Fibroblast of the aortic adventitia (primary cell): Measurements from ENCODE around the gene CHAF1A. TPM values are rescaled to one million over a fixed set of nuclear protein-coding genes. Genes with fewer than 3 reads are reported as not detected.

ENCODE experiments used
- DNase-seq: peaks from one replicate; pipeline ENCODE4 v3.0.0-alpha.2; 2010; ENCODE audit warnings: low read depth
- H3K4me3 ChIP-seq: 2 replicates; pipeline ENCODE4 v1.5.1; 2011; ENCODE audit warnings: low read depth, mild to moderate bottlenecking, control low read depth, low read length, moderate library complexity
- total RNA-seq: library from RNA; depleted of rRNA; stranded (reverse); fragments of >200 nt; gene quantifications from 2 replicates; pipeline ENCODE4 v1.2.3, GENCODE V29; 2012; ENCODE audit warnings: low replicate concordance
- TF ChIP-seq, protein P1 (sequence below): IDR thresholded peaks from 2 replicates; pipeline ENCODE4 v1.5.1; 2011; ENCODE audit warnings: mild to moderate bottlenecking, low read length, control low read depth, inconsistent platforms; ENCODE audit not compliant: insufficient read depth

Gene CHAF1A
- total RNA-seq, 1 donor = 25.8 TPM

- H3K4me3 ChIP-seq = no peak overlapping the region
- DNase-seq = no peak
- TF ChIP-seq, protein P1, sequence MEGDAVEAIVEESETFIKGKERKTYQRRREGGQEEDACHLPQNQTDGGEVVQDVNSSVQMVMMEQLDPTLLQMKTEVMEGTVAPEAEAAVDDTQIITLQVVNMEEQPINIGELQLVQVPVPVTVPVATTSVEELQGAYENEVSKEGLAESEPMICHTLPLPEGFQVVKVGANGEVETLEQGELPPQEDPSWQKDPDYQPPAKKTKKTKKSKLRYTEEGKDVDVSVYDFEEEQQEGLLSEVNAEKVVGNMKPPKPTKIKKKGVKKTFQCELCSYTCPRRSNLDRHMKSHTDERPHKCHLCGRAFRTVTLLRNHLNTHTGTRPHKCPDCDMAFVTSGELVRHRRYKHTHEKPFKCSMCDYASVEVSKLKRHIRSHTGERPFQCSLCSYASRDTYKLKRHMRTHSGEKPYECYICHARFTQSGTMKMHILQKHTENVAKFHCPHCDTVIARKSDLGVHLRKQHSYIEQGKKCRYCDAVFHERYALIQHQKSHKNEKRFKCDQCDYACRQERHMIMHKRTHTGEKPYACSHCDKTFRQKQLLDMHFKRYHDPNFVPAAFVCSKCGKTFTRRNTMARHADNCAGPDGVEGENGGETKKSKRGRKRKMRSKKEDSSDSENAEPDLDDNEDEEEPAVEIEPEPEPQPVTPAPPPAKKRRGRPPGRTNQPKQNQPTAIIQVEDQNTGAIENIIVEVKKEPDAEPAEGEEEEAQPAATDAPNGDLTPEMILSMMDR = no peak
Measured at GRCh38 chr19:4376028-4376670, 26.3 kb upstream of the CHAF1A start.

DNA sequence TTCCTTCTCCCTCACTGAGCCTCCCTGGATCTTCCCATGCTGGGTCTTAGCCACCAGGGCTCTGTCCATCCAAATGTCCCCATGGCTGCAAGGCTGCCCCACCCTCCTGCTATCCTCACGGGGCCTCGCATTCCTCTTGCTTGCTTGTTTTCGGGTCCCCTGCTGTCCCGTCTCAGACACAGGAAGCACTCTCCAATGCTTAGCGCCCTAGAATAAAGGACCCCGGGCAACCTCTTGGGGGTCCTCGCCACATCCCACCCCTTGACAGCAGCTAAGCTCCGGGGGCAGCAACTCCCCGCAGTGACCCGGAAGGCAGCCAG, 25.8 kb upstream of the CHAF1A start:
- TF ChIP-seq, protein P1 = no peak
- DNase-seq = no peak
- no peak overlapping the region for H3K4me3 ChIP-seq

DNA sequence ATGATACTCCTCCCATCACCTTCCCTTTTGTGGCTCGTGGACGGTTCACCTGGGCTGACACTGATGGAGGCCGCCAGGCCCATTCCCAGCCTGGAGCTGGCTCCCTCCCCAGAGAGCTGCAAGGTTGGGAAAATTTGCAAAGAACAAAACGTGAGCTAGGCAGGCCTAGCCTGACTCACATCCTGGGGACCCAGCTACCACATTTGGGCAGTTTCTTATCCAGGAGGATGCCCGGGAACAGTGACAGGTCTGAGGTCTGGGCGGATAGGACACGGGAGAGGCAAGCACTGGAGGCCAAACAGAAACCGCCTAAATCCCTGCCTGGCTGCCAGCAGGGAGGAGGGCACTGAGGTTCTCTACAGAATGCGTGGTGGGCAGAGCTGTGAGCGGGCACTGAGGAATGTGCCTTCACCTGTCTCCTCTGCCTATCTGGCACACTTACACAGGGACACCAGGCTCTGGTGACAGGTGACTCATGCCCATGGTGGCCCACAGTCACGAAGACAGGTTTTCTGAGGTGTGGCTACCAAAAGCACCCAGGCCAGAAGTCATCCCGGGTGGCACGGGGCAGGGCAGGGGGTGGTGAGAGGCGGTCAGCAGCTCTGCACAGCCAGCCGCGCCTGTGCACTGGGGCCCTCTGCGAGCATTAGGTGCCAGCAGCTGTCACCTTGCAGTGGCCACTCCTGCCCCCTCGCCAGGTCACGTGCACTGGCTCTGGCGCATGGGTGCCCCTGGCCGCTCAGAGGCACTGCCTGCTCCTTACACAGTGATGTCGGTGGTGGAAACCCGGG, 25.3 kb upstream of the CHAF1A start:
- TF ChIP-seq, protein P1 = no peak
- H3K4me3 ChIP-seq = no peak overlapping the region
- DNase-seq = no peak

DNA sequence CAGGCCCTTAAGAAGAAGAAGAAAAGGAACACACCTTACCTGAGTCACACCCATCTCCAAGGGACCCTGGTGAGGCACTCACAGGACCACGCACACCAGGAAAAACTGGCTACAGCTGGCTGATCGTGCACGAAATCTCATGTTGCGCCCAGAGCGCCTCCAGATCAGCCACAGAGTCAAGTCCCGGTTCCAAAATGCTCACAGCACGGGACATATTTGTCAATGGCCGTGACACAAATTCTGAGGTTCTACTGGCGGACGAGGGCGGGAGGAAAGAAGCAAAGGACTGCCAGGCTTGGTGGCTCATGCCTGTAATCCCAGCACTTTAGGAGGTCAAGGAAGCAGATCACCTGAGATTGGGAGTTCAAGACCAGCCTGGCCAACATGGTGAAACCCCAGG, 23.6 kb upstream of the CHAF1A start:
- no peak overlapping the region for H3K4me3 ChIP-seq
- DNase-seq = no peak
- TF ChIP-seq, protein P1 = no peak

DNA sequence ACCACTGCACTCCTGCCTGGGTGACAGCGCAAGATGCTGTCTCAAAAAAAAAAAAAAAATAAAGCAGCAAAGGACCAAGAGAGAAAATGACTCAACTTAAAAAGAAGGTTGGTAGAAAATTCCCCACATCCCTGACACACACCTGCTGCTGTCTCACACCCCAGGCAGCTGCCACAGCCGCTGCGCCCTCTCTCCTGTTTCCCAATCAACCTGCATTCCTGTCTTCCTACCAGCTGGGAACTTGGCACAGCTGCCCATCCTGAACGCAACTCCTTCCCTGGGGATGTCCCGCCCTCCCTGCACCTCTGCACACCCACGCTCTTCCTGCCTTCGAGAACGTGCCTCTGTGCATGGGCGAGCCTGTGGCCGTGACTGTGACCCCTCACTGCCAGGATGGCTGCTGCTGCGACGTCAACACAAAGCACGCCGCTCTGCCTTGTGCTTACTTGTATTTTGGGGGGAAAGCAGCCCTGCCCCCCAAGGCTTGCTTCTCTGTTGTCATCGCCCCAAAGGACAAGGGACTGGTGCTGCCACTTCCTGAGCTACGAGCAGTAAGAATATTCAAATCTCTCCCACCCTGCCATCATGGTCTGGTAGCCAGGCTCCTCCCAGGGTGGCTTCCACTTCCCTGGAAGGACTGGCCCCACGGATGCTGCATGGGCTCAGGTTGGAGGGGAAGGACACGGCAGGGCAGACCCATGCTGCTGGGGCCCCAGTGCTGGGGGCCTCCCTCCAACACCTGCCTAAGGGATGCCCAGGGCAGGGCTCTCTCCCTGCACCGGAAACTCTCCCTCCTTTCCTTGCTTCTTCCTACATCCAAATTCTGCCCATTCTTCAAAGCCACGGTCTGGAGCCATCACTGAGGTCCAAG, 22.8 kb upstream of the CHAF1A start:
- H3K4me3 ChIP-seq = no peak overlapping the region
- TF ChIP-seq, protein P1 = no peak
- DNase-seq = no peak

- H3K4me3 ChIP-seq = no peak overlapping the region
- TF ChIP-seq, protein P1 = no peak
- no peak for DNase-seq
Measured at GRCh38 chr19:4380254-4380727, 22.1 kb upstream of the CHAF1A start.
